Neural cell (in vitro differentiated cells): ENCODE measurements around the gene UBE2F.

Experiments
- CTCF ChIP-seq: fragments of 450-650 bp; IDR thresholded peaks from 2 replicates; pipeline ENCODE4 v1.5.1; 2014; ENCODE audit warnings: antibody characterized with exemption, mild to moderate bottlenecking, moderate library complexity; ENCODE audit not compliant: poor library complexity, severe bottlenecking
- EP300 ChIP-seq: fragments of 450-650 bp; conservative IDR thresholded peaks from 2 replicates; pipeline ENCODE4 v1.6.1; 2014; ENCODE audit warnings: antibody characterized with exemption, mild to moderate bottlenecking, moderate library complexity; ENCODE audit not compliant: poor library complexity, severe bottlenecking
- REST ChIP-seq: IDR thresholded peaks from 2 replicates; pipeline ENCODE4 v1.6.1; 2012; ENCODE audit warnings: borderline replicate concordance

DNA sequence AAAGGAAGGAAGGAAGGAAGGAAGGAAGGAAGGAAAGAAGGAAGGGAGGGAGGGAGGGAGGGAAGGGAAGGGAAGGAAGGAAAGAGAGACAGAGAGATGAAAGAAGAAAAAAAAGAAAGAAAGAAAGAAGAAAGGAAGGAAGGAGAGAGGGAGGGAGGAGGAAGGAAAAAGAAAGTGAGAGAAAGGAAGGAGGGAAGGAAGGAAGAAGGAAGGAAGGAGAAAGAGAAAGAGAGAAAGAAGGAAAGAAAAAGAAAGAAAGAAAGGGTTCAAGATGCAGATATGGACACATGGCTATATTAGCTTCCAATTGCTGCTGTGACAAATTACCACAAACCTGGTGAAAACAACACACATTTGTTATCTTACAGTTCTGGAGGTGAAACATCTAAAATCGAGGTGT, 20.4 kb upstream of the UBE2F start:
- TF ChIP-seq EP300 = no peak
- no peak for TF ChIP-seq REST
- TF ChIP-seq CTCF = no peak
